DMS79 (cell line): Measurements from ENCODE around the gene SMARCB1.

Experiments
- DNase-seq: peaks from one replicate; lab custom pipeline; 2025; lab: John Stamatoyannopoulos, UW

The SMARCB1 gene

DNA sequence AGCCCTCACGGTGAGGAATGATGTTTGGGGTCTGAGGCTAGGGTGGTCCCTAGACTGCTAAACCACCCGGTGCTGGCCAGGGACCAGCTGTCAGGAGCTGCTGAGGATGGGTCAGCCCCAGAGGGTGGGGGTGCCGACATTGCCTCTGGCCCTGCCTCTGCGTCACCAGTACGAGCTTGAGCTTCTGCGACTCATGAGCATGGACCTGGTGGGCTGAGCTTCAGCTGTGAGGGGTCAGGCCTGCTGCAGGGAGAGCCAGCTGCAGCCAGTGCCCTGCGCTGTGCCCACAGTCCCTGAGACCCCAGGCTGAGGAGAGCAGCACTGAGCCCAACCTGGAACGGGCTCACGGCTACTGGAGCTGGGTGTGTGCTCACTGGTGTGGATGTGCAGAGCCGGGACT lies 45.0 kb downstream of the SMARCB1 start:
- DNase-seq, result no peak

DNA sequence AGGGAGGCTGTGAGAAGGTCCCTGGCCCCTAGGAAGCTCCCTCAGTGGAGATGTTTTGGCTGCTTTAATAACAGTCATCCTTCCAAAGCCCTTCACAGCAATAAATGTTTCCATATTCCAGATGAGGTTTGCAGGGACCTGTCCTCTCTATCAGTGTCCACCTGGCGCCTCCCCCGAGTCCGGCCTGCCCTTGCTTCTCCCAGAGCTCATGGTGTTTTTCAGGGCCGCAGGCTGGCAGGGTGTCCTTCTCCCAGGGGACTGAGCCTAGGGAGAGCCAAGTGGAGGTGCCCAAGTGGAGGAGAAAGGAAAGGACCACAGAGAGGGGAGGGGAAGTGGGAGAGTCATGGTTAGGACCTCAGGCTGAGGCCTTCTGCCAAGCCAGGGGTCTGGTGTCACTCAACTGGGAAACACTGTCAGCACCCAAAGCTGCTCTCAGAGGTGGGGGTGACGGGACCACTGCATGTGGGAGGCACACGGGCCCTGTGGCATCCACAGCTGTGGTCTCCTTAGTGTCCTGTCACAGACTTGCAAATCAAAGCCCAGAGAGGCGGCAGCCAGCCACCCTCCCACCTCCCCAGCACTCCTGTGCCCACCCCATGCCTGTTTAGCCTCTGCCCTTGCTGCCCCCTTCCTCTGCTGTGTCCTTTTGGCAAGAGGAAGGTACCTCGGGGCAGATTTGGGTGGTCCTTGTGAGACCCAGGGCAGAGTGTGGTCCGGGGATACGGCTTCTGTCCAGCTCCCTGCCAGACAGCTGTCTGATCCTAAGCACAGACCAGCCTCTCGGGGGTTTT lies 45.7 kb downstream of the SMARCB1 start:
- DNase-seq, result no peak

DNA sequence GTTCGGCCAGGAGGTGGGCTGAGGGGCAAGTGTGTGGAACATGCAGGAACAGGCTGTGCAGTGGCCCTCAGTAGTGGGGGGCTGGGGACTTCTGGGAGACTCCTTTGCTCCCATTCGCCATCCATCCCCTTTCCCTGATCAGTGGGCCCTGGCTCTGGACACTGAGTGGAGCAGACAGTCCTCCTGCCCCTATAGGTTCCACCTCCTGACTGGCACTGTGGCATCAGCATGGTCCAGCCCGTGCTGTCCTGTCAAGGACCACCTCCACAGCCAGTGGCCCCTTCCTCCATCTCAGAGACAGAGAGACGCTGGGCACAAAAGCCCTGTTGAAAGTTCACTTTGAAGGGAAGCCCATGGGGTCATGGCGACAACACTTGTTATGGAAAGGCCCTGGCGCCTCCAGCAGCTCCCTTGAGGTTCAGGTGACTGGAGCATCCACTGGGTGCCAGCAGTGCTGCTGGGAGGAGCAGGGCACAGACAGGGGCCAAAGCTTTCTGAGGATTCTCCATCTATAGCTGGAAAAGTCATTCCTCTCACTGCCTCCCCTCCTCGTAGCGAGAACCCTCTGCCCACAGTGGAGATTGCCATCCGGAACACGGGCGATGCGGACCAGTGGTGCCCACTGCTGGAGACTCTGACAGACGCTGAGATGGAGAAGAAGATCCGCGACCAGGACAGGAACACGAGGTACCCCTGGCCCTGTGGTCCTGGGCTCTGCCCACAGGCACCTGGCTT lies 46.4 kb downstream of the SMARCB1 start:
- DNase-seq, result no peak

DNA sequence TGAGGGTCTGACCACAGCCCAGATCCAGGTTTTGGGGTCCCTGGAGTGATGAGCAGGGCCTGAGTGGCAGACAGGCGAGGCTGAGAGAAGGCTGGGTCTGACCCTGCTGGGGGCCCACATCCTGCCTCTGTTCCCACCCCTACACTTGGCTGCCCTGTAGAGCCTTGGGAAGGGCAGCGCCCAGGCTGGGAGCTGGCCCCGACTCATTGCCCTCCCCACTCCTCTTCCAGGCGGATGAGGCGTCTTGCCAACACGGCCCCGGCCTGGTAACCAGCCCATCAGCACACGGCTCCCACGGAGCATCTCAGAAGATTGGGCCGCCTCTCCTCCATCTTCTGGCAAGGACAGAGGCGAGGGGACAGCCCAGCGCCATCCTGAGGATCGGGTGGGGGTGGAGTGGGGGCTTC lies 47.1 kb downstream of the SMARCB1 start:
- no peak for DNase-seq

DNA sequence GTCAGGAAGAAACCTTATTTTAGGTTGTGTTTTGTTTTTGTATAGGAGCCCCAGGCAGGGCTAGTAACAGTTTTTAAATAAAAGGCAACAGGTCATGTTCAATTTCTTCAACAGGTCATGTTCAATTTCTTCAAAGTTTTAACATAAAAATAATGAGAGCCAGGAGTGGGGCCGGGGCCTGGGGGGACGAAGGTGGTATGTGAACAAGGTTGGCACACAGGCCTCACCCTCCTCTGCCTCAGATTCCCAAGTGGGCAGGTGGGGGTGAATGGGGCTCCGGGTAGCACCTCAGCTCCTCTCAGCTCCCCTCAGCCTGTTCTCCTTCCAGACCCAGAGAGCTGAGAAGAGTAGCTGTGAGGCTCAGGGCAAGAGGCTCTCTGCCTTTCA lies 47.6 kb downstream of the SMARCB1 start:
- no peak for DNase-seq

DNA sequence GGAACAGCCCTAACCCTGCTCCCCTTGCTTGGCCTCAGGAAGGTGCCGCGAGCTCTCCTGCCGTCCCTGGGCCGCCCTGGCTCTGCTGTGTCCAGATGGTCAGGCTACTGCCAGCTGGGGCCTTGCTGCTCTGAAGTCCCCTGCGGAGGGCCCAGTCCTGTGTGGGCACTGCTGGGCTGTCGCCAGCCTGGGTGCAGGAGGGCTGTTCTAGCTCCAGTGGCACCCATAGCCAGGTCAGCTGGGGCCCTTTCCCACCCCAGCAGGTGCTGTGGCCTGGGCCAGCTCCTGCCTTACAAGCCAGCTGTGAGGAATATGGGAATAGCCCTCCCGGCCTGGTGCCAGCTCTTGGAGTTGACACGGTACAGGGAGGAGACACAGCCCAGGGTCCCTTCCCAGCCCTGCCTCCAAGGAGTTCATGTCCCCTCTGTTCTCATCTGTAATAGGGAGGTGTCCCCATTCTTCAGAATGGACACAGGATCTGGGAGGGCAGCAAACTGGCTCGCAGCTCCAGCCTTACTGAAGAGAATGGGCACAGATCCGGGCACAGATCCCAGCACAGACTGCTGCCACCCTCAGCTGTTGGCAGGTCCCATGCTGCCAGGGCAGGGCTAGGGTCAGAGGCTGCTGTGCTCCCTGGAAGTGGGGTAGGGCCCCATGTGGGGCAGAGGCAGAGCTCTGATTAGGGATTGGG lies 48.2 kb downstream of the SMARCB1 start:
- no peak for DNase-seq

DNA sequence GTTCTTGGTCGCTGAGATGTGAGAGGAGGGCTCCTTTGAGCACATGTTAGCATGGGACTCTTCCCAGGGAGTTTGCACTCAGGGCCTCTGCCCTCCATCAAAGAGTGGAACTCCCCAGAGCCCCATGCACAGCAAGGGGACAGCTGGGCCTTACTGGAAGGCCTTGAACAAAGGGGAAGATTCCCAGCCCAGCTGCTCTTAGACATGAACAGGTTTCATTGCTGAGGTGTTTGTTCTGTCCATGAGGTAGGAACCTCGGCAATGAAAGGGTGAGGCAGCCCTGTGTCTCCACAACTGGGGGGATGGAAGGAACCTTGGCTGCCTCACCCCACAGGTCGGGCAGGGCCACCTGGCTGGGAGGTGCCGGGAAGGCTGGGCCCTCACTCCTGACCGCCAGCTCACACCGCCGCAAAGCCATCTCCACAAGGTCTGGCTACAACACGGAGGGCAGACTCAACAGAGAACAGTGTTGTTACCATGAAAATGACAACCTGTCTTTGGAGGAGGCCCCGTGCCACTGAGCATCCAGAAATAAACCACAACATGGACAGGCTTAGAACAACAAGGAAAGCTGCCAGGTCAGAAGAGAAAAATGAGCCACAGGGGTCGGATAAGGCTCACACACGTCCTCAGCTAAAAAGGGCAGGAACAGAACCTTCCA lies 48.8 kb downstream of the SMARCB1 start:
- no peak for DNase-seq

DNA sequence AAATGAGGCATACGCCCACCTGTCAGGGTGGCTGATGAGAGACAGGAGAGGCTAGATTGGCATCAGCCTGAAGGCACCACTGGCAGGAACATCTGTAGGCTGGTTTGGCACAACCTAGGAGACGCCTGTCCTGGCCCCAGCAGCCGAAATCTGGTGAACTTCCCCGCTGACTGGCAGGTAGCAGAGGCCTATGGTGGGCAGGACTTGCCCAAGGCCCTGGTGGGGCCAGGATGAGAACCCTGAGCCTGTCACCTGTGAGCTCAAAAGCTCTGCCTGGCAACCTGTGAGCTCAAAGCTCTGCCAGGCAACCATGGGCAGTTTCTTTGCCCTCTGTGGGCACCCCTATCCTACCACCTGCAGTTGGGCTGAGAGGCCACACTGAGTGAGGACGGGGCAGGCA lies 49.5 kb downstream of the SMARCB1 start:
- no peak for DNase-seq

DNA sequence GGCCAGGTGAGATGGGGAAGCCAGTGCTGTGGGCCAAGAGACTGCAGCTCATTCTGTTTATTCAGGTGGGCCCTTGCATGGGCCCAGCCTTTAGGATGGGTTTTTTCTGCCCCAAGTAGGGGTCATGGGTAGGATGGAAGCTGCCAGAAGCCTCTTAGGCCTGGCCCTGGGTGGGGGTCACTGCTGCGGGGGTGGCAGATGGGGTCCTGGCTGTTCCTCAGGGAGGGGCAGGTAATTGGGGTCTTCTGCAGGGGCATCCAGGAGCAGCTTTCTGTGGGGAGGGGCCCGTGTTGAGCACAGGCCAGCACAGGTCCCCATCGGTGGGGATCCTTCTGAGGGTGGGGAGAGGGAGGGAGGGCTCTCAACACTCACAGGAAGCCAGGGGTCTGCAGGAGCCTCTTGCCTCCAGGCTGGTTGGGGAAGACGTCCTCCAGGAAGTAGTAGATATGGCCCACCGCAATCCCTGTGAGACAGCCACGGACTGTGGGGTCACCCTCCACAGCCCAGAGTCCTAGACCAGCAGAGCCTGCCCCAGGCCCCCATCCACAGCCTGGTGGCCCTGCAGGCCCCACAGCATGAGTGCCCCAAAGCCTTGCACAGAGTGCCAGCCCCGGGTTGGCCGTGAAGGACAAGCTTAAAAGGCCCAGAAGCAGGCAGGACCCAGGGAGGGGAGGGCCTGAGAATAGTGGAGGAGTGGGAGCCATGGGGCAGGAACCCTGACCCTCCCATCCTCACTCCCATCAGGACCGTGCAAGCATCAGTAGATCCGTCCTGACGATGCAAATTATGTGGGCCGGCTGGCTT lies 50.1 kb downstream of the SMARCB1 start:
- no peak for DNase-seq

DNA sequence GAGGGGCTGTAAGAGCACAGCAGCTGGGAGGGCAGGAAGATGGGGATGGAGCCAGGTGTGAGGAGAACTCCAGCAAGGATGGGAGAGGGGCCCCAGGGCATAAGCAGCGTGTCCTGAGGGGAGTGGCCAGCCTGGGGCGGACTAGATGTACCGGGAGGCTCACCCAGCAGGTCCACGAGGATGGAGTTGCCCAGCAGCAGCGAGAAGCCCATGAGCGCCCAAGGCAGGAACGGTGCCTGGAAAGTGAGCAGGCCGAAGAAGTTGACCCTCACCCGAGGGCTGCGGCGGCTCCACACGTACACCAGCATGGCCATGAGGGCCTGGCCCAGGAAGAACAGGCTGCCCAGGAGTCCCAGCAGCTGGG lies 50.7 kb downstream of the SMARCB1 start:
- DNase-seq, result no peak

DNA sequence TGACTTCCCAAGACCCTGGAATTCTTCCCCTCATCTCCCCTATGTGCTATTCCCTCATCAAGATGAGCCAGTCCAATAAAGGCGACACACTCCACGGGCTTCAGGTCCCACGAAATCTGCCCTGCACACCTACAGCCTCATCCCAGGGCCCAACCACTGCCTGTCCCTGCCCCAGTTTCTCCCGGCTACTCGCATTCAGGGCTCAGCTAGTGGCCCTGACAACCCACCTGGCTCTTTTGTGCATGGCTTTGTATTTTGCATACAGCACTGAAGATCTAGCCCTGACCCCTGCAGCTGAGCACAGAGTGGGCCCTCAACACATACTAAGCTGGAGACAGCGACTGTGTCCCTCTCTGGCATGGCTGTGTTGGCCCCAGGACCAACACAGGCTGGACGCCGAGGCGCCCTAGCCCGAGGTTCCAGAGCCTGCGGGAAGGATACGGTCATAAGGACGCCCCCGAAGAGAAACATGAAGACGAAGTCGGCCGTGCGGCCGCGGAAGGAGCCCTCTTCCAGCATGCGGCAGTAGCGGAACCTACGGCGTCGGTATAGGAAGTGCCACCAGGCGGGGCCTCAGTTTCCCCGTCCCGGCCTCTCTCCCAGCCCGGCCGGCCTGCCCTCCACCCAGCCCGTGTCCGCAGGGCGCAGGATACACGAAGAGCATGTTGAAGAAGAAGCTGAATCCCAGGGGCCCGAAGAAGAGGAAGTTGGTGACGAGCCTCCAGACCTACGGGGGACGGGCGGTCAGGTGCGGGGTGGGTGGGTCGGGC lies 51.3 kb downstream of the SMARCB1 start:
- peak; percentile 30 for DNase-seq

DNA sequence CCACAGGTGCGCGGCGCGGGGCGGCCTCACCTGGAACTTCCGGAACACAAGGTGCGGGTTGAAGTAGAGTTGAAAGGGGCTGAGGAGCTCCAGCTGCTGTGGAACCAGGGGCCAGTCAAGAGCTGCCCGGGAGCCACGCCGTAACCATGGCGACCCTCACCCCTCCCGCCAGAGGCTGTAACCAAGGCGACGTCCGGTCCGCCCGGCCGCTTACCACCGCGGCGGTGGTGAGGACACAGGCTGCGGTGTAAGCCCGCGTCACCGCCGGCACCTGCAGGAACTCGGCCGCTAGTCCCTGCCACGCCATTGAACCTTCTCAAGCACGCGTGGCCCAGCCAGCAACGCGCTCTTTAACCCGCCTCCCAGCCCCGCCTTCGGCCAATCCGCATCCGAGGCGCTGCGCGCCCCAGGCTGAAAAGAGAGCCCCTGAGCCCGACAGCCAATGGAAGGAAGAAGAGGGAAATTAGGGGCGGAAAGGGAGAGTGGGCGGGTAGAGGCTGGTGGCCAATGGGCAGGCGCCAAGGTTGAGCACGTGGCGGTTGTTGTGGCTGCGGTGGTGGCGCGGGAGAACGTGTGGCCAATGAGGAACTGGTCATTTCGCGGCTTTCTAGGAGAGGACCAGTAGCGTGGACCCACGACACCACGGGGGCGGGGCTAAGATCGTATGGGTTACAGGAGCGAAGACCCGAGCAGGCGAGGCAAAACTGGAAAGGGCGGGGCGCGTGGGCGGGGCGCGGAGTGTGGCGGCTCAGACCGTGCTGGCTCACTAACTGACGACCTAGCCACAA lies 52.1 kb downstream of the SMARCB1 start, which contains the start of gene DERL3:
TSS of gene DERL3 (minus strand) at position 326 of the 788 bp plus-strand sequence. CDS start at position 307, 19 bp downstream.
- DNase-seq, result peak; percentile 89

DNA sequence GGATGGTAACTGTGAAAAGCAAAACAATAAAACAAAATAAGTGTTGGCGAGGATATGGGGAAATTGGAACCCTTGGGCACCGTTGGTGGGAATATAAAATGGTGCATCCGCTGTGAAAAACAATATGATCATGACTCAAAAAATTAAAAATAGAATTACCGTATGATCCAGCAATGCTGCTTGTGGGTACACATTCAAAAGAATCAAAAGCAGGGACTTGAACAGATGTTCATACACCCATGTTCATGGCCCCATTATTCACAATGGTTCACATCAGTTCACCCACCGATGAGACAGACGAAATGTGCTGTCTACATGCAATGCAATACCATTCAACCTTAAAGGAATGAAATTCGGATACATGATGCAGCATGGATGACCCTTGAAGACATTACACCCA lies 53.3 kb downstream of the SMARCB1 start:
- no peak for DNase-seq

DNA sequence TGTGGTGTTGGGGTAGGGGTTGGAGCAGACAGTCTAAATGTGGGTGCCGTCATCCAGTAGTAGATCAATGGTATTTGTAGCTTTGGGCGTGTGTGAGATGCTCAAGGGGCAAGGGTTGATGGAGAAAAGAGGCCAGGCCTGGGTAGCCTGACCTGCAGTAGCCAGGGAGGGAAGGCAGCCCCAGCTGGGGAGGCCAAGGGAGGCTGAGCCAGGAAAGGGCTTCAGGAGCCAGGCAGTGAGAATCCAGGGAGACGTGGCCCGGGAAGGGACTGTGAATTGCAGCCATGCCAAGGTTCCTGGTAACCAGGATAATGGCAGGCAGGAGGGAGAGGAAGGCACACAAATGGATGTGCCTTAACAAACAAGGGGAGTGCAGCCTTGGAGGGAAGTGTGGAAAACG lies 54.5 kb downstream of the SMARCB1 start:
- DNase-seq, result no peak

DNA sequence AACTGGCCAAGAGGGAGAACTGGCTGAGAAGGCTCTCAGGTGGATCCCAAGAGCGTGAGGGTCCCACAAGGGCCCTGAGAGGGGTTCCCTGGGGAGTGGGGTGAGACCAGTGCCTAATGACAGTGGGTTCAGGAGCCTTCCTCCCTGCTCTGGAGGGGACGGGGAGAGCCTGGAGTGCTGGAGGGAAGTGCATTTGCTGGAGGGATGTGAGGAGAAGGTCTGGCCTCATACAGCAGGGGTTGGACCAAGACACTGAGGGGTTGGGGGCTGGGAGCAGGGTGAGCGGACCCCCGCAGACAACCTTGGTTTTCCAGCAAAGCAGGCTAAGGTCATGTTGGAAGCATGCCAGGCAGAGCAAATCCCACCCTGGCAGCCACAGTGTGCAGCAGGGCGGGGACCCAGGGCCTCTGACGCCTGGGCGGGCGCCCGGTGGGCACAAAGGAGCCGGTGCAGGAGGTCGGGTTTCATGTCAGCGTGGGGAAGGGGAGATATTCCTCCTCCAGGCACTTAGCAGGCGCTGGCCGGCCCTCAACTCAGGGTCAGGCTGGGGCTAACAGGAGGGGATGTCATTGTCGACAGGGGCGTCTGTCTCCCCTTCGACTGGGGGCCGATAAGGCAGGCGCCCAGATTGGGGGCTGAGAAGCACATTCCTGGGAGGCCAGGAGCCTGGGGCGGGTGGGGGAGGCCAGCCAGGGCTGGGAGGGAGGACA lies 55.1 kb downstream of the SMARCB1 start:
- no peak for DNase-seq

DNA sequence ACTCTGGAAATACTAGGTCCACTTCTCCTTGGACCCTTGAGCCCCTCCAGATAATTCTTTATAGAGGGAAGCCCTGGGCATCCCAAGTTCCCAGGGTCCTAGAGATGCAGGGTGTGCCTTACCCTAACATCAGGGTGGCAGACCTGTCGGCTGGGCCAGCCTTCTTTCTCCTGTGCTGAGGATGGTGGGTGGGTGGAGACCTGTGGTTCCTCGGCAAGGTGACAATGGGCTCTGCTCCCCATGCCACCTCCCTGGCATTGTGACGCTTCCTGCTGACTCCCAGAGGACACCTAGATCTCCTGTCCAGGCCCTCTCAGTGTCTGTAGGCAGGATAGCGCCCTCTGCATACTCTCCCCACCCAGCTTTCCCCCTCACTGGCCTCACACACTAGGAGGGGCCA lies 55.8 kb downstream of the SMARCB1 start:
- no peak for DNase-seq

DNA sequence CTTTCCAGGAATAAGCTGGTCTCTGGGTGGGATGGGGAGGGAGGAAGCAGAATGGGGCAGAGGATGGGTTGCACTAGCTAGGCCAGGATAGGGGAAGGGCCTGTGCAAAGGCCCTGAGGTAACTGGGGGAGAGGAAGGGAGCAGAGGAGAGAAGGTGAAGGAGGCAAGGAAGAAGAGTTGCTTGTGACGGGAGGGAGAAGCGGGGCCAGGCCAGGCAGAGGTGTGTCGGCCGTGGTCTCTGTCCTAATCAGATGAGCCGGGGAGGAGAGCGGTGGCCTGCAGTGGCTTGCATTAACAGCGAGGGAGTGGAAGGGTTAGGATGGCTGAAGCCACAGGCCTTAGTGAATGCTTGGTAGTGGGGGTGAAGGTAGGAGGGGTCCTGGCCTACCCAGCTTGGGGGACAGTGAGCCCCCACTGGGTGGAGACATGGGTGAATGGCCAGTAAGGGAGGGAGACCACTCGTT lies 58.0 kb downstream of the SMARCB1 start:
- DNase-seq, result no peak

DNA sequence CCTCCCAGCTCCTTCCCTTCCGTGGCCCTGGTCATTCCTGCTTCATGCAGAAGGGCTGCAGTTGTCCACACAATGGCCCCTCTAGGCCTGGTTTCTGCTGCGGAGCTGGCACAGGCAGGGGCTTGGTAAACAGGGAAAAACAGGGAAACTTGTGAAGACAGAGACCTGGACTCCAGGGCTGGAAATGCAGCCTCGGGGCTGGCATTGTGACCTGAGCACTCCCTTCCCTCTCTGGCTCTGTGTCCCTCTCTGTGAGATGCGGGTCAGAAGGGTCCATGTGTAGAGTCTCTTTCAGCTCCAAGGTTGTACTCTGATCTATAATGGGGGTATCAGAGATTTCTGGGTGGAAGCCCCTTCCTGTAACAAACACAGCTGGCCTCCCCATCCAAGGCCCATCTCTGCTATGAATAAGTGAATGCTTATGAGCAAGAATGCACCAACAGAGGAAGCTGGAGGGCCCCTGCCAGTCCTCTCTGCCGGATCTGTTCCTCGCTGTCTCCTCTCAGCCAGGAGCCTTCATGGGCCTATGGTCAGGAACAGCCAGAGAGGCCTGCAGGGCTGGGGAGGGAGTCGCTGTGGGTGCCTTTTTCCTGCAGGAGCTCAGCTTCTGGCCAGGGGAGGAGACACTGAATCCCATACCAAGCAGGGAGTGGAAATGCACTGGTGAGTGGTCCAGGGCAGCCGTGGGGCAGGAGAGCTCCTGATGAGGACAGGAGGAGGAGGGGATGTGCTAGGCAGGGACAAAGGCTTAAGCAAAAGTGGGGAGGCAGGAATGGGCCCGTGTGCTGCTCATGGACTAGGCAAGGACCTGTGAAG lies 58.7 kb downstream of the SMARCB1 start:
- DNase-seq, result no peak
